Large intestine (tissue), 3 donors: ENCODE measurements around the gene EFHD2. TPM values are rescaled to one million over a fixed set of nuclear protein-coding genes. Genes with fewer than 3 reads are reported as not detected.

ENCODE experiments used
- DNase-seq, 2 donors: peaks; one replicate each; pipeline versions ENCODE4 v3.0.0 to v3.0.0-alpha.2; 2013
- H3K27ac ChIP-seq: one replicate; pipeline ENCODE4 v1.5.1; 2013; ENCODE audit warnings: low read length
- H3K27me3 ChIP-seq: 2 replicates; pipeline ENCODE4 v1.6.1; 2013; ENCODE audit warnings: low read length; ENCODE audit not compliant: control insufficient read depth, insufficient read depth
- H3K36me3 ChIP-seq: 2 replicates; pipeline ENCODE4 v1.6.1; 2013; ENCODE audit warnings: low read length; ENCODE audit not compliant: control insufficient read depth, insufficient read depth
- H3K4me1 ChIP-seq: one replicate; pipeline ENCODE4 v1.6.1; 2013; ENCODE audit warnings: low read length; ENCODE audit not compliant: control insufficient read depth, insufficient read depth
- H3K4me3 ChIP-seq: one replicate; pipeline ENCODE4 v1.5.1; 2013; ENCODE audit warnings: low read length
- H3K9me3 ChIP-seq: one replicate; pipeline ENCODE4 v1.6.1; 2013; ENCODE audit warnings: mild to moderate bottlenecking, low read depth, low read length, moderate library complexity; ENCODE audit not compliant: control insufficient read depth
- WGBS: methylation state at CpG from one replicate; pipeline ENCODE4 v1.1.5; 2013; ENCODE audit warnings: low lambda C conversion rate; ENCODE audit not compliant: insufficient coverage; 5-methylcytosine and 5-hydroxymethylcytosine counted together
- polyA plus RNA-seq: library from polyadenylated mRNA; unstranded; fragments of 120-200 nt; gene quantifications from one replicate; pipeline ENCODE4 v1.2.1, GENCODE V29; 2013

Gene EFHD2
- polyA plus RNA-seq, 1 donor = 57.2 TPM

DNA sequence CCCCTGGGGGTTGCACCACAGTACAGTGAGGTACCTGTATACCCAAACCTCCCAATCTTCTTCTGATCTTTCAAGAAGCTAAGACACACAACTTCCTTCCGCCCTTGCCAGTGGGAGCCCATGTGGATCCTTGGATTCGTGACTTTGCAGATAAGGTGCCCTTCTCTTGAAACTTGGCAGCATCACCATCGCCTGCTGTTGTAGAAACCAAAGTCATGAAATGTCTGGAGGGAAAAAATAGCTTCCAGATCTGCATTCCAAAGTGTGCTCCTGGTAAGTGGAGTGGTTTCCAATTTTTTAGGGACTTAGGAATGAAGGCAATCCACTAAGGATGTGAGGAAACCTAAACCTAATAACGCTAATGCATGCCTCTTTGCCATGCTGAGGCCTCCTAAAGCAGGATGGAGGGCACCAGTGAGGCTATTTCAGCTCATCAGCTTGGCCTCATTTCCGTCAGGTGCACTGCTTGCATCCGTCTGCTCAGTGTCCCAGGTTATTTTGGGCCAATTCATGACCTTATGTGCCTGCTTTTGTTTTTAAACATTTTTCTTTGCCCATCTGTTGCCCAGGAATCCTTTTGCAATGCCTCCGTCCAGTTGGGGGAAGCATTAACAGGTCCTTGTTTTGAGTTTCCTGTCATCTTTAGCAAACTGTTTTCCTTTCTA, 8.2 kb upstream of the EFHD2 start:
- Histone ChIP-seq H3K4me1 (no peaks in the 10 kb centered on the region), H3K27me3 (no peaks in the 10 kb centered on the region)
- WGBS = no CpG with 5 or more reads among the region's 7 CpGs

DNA sequence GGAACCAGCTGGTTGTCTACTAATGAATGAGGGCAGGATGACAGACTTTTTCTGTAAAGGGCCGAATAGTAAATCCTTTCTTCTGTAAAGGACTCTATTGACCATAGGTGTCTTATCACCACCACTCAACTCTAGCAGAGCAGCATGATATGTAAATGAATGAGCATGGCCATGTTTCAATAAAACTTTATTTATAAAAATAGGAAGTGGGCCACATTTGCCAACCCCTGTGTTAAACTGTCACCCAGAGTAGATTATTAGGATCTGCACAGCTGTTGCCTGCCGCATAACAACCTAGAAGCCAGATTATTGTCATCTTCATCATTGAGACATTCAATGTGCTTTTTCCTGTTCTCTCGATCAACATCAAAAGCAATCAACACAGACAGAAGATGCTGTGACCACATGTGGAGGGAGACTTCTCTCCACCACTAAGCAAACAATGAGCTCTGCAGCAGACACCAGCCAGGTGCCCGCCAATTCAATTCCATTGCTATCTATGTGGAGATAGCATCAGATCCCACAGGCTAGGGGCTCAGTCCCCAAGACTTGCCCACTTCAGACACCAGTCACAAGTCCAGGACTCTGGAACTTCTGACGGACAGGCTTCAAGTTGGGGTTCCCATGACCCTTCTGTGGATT, 6.8 kb upstream of the EFHD2 start:
- no peak for DNase-seq
- no CpG with 5 or more reads among the region's 5 CpGs for WGBS
- Histone ChIP-seq H3K9me3 (peaks cover 7% of the 10 kb centered on the region), H3K27me3 (no peaks in the 10 kb centered on the region), H3K27ac (no peak overlapping the region), H3K4me1 (no peaks in the 10 kb centered on the region), H3K36me3 (no peaks in the 10 kb centered on the region), H3K4me3 (no peak overlapping the region)

More for the DNA sequence above, 8.2 kb upstream of the EFHD2 start:
- H3K4me3 ChIP-seq = no peak overlapping the region
- H3K36me3 ChIP-seq = no peaks in the 10 kb centered on the region
- no peak overlapping the region for H3K27ac ChIP-seq
- H3K9me3 ChIP-seq = peaks cover 7% of the 10 kb centered on the region
- DNase-seq = no peak

DNA sequence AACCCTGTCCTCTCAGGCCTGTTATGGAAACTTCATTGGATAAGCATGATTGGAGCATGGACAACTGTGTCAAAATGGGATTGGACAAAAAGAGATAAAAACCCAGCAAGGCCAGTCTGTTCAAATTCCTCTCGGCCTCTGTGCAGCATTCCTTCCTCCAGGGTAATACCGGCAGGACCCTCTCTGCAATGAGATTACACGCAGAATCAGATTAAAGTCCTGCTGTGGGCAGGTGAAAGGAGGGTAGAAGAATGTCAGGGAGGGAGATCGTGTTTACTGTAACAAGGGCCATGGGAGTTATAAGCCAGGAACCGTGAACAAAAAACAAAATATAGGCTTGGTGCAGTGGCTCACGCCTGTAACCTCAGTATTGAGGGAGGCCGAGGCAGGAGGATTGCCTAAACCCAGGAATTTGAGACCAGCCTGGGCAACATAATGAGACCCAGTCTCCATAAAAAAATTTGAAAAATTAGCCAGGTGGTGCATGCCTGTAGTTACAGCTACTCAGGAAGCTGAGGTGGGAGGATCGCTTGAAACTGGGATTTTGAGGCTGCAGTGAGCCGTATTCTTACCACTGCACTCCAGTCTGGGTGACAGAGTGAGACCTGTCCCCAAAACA, 5.6 kb upstream of the EFHD2 start:
- no peak for DNase-seq
- peaks cover 7% of the 10 kb centered on the region for H3K9me3 ChIP-seq
- H3K36me3 ChIP-seq = no peaks in the 10 kb centered on the region
- H3K4me1 ChIP-seq = peaks cover 2% of the 10 kb centered on the region
- H3K27ac ChIP-seq = no peak overlapping the region
- H3K4me3 ChIP-seq = no peak overlapping the region
- no CpG with 5 or more reads among the region's 9 CpGs for WGBS
- H3K27me3 ChIP-seq = no peaks in the 10 kb centered on the region

DNA sequence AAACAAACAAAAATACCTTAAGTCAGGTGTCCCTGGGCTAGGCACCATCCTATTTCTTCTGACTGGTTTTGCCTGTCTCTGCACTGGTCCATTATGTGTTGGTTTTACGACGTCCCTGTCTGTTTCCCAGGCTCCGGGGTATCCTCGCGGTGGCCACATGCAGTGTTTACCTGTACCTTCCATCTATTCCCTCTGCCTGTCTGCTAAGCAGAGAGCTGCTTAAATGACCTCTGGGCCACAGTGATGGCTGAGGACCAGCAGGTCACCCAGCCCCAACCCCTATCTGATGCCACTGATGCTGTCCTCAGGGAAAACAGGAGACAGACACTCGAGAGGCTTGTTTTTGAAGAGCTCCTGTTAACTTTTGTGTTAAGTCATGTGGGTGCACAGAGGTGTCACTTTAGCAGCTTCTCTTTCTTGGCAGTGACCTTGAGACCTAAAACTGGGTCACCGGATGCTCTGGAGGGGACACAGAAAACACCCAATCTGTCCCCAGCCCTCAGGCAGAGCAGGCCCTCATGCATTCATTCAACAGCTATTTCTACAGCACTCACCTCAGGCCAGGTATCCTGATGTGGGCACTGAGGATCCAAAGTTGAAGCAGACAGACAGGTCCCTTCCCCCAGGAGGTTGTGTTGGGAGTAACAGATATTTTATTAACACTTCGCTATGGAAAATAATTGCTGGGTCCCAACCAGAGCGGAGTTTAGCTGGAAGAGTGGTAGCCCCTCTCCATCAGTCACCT, 4.4 kb upstream of the EFHD2 start:
- Histone ChIP-seq H3K4me3 (no peak overlapping the region), H3K4me1 (peaks cover 5% of the 10 kb centered on the region), H3K27ac (no peak overlapping the region), H3K9me3 (no peaks in the 10 kb centered on the region), H3K36me3 (no peaks in the 10 kb centered on the region), H3K27me3 (no peaks in the 10 kb centered on the region)
- no peak for DNase-seq
- no CpG with 5 or more reads among the region's 9 CpGs for WGBS

DNA sequence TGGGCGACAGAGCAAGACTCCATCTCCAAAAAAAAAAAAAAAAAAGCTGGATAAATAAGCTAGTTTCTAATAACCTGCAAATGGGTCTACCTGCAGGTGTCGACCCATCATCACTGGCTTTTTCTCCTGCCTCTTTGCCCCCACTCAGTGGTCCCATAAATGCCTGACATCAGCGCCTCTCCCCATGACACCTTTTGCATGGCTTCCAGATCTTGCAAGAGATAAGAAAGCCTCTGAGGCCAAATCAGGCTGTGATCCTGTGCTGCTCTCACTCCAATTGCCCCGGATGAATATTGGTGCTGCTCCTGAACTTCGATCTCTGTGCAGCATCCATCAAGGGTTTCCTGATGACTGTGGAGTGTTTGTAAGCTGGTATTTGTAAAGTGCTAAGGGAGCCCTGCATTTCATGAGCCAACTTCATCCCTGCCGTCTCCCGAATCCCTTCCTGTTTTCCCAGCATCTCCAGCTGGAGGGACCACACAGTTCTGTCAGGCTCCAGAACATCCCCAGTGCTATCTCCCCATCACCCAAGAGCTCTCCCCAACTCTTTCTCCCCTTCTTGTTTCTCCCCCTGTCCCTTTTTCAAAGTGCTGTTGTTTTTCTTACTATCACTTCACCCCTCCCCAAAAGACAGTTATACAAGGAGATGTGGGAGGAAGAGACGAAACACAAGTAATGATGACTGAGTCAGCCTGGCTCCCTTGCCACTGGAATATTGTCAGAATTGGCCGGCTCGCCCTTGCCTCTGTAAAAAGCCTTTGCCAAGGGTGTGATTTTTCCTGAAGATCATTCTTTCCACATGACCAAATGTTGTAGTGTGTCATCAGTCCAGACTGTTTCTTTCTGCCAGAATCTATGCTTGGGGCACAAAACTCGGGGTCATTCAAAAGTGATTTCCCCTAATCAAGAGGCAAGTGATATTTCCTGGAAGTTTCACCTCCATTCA, 2.8 kb upstream of the EFHD2 start:
- H3K4me3 ChIP-seq = no peak overlapping the region
- 83% methylated on average over 1 of the region's 11 CpGs for WGBS
- peaks cover 13% of the 10 kb centered on the region for H3K4me1 ChIP-seq
- no peaks in the 10 kb centered on the region for H3K36me3 ChIP-seq
- DNase-seq = no peak
- H3K27ac ChIP-seq = no peak overlapping the region
- H3K9me3 ChIP-seq = no peaks in the 10 kb centered on the region
- no peaks in the 10 kb centered on the region for H3K27me3 ChIP-seq

DNA sequence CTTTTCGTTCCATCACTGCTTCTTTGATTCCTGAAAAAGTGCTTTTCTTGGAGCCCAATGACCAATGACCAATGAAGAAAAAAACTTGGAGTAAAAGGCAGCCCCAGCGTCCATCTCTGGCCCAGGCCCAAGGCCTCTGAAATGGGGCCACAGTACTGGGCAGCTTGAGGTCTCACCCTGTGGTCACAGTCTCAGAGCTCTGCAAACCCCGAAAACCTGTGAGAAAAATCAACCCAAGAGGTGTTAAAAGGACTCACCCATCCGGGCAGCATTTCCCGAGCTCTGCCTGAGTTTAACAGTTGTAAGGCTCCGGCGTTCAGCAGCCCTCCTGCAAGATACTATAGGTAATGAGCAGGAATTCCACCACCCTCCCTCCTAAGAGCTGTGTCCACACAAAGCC, 2.1 kb upstream of the EFHD2 start:
- Histone ChIP-seq H3K27ac (no peak overlapping the region), H3K36me3 (no peaks in the 10 kb centered on the region), H3K27me3 (no peaks in the 10 kb centered on the region), H3K9me3 (no peaks in the 10 kb centered on the region), H3K4me1 (peaks cover 20% of the 10 kb centered on the region), H3K4me3 (no peak overlapping the region)
- no CpG with 5 or more reads among the region's 7 CpGs for WGBS
- DNase-seq = no peak

DNA sequence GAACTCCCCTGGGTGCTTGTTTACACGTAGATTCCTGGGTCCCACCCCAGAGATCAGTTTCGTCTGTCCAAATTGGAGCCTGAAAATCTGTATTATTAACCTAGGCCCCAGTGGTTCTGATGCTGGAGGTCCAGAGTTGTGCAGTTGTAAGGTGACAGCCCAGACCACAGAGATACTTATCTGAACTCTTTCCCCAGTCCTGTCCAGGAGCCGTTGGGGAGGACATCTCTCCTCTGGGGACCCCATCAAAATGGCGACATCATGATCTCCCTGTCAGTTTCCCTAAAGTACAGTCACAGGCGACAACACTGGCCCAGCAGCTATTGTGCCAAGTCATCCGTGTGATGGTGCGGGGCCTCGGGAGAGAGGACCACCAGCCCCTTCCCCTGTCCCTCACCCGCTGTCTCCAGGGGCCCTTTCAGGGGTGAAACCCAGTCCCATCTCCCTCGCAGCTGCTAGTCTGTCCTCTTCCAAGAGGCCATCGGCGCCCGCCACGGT, 749 bp upstream of the EFHD2 start:
- Histone ChIP-seq H3K4me1 (peaks cover 22% of the 10 kb centered on the region), H3K27ac (peak overlapping the region; percentile 27), H3K36me3 (peaks cover 6% of the 10 kb centered on the region), H3K4me3 (peak overlapping the region; percentile 100), H3K9me3 (no peaks in the 10 kb centered on the region), H3K27me3 (no peaks in the 10 kb centered on the region)
- no peak for DNase-seq
- WGBS = no CpG with 5 or more reads among the region's 14 CpGs

DNA sequence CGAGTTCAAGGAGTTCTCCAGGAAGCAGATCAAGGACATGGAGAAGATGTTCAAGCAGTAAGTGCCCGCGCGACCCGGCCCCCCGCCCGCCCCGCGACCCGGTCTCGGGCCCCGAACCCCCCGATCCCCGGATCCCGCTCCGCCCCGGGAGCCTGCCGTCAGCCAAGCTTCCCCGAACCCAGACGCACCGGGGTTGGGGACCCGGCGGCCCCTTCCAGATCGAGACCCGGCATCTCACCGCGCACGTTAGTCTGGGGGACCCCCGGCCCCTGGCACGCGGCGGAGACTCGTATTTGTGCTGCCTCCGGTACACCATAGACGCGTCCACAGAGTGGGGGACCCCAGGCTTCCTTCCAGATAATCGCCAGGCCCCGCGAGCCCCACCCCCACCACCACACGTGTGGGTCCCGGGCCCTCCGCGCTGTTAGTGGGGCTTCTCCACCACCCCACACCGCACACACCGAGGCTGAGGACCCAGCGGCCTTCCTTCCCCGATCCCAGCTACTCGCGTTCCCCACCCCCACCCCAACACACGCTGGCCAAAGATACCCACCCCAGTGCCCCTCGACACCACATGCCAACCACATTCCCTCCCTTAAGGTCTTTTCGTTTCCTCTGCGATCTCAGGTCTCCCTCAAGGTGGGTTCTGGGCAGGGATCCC, 665 bp downstream of the EFHD2 start:
- DNase-seq = no peak
- Histone ChIP-seq H3K4me1 (peaks cover 22% of the 10 kb centered on the region), H3K9me3 (no peaks in the 10 kb centered on the region), H3K27ac (peak overlapping the region; percentile 53), H3K36me3 (peaks cover 15% of the 10 kb centered on the region), H3K27me3 (no peaks in the 10 kb centered on the region), H3K4me3 (peak overlapping the region; percentile 100)
- WGBS = no CpG with 5 or more reads among the region's 53 CpGs

DNA sequence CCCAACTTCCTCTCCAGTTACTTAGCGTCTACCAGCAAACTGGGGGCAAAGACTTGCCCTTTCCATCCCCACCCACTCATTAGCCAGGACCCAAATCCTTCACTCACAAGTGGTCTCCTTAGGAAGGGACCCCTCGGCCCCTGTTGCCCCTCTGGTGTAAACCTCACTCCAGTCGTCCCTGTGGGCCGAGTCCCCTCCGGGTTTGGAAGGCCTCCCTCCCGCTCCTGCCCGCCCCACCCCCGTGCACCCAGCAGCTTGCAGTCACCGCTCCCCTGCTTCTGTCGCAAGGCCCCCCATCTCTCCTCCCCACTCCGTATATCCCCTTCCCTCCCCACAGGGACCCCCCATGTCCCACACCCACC, 1.2 kb downstream of the EFHD2 start:
- peaks cover 24% of the 10 kb centered on the region for H3K4me1 ChIP-seq
- DNase-seq = no peak

More for the DNA sequence above, 1.2 kb downstream of the EFHD2 start:
- WGBS = no CpG with 5 or more reads among the region's 11 CpGs
- no peaks in the 10 kb centered on the region for H3K27me3 ChIP-seq
- H3K9me3 ChIP-seq = no peaks in the 10 kb centered on the region
- H3K4me3 ChIP-seq = peak overlapping the region; percentile 100
- H3K27ac ChIP-seq = peak overlapping the region; percentile 53
- peaks cover 20% of the 10 kb centered on the region for H3K36me3 ChIP-seq
